Measurements from ENCODE around the gene LARGE1.

LARGE1 gene

DNA sequence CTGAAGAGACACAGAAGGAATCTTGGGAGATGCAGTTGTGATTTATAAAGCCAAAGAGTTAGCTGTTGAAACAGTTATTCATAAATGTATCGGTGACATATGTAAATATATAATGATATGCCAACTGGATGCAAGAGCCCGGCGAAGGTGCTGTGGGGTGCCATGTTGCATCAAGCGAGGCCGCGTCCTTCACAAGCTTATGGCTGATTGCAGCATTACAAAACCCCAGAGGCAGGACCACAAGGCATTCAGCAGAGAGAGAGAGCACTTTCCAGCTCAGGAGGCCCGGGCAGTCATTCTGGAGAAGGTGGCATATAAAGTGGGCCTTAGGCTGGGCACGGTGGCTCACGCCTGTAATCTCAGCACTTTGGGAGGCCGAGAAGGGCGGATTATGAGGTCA lies 65.6 kb downstream of the LARGE1 start:
- no peak overlapping the region for H4K91ac ChIP-seq (ENCODE audit: low read depth, low read length, poor library complexity)
- peak overlapping the region; percentile 73 for H3K18ac ChIP-seq (ENCODE audit: low read length)
- no peak for DNase-seq (ENCODE audit: low spot score)
- H3K9ac ChIP-seq (ENCODE audit: low read depth, low read length, poor library complexity), result peak overlapping the region; percentile 13
- H3K14ac ChIP-seq (ENCODE audit: low read length), result no peak overlapping the region
- no peak overlapping the region for H2BK120ac ChIP-seq (ENCODE audit: low read depth, low read length)
- peaks cover 3% of the 10 kb centered on the region for H3K79me1 ChIP-seq (ENCODE audit: low read depth, low read length)
- H3K9me3 ChIP-seq (replicated peaks in 1 of 2; ENCODE audit: control insufficient read depth in 2 of 2, insufficient read depth in 1 of 2, low read depth in 1 of 2, low read length in 2 of 2), result no peaks in the 10 kb centered on the region
- H3K4me3 ChIP-seq (ENCODE audit: low read length in 2 of 2), result no peak overlapping the region
- no peak overlapping the region for H3K4me2 ChIP-seq (ENCODE audit: insufficient read depth, low read length, poor library complexity, severe bottlenecking)
- H3K4ac ChIP-seq (ENCODE audit: low read length), result no peak overlapping the region
- no peaks in the 10 kb centered on the region for H3K36me3 ChIP-seq (replicated peaks in 1 of 2; ENCODE audit: control insufficient read depth in 2 of 2, insufficient read depth in 2 of 2, low read length in 2 of 2)
- H2BK12ac ChIP-seq (ENCODE audit: low read length), result no peak overlapping the region
- no peak overlapping the region for H2BK15ac ChIP-seq (ENCODE audit: low read length)
- no peak overlapping the region for H4K8ac ChIP-seq (ENCODE audit: low read depth, low read length)
- WGBS, 2 donors (ENCODE audit: extremely low coverage in 2 of 2, insufficient read length in 2 of 2, insufficient replicate concordance in 1 of 2), result no CpG with 5 or more reads among the region's 11 CpGs
- no peak overlapping the region for H2BK5ac ChIP-seq (ENCODE audit: low read length)
- H2AFZ ChIP-seq (ENCODE audit: low read length), result no peak overlapping the region
- H3K27me3 ChIP-seq (ENCODE audit: control insufficient read depth in 3 of 3, insufficient read depth in 3 of 3, low read depth in 1 of 3, low read length in 3 of 3), result no peaks in the 10 kb centered on the region
- H2AK5ac ChIP-seq (ENCODE audit: low read depth, low read length), result peak overlapping the region; percentile 48
- H3K23ac ChIP-seq (ENCODE audit: low read depth, low read length, poor library complexity), result no peak overlapping the region
- no peak overlapping the region for H3K27ac ChIP-seq (replicated peaks; ENCODE audit: low read length)
- peaks cover 7 to 9% of the 10 kb centered on the region in 2 donors for H3K4me1 ChIP-seq (ENCODE audit: control insufficient read depth in 2 of 2, insufficient read depth in 1 of 2, low read depth in 1 of 2, low read length in 2 of 2)

DNA sequence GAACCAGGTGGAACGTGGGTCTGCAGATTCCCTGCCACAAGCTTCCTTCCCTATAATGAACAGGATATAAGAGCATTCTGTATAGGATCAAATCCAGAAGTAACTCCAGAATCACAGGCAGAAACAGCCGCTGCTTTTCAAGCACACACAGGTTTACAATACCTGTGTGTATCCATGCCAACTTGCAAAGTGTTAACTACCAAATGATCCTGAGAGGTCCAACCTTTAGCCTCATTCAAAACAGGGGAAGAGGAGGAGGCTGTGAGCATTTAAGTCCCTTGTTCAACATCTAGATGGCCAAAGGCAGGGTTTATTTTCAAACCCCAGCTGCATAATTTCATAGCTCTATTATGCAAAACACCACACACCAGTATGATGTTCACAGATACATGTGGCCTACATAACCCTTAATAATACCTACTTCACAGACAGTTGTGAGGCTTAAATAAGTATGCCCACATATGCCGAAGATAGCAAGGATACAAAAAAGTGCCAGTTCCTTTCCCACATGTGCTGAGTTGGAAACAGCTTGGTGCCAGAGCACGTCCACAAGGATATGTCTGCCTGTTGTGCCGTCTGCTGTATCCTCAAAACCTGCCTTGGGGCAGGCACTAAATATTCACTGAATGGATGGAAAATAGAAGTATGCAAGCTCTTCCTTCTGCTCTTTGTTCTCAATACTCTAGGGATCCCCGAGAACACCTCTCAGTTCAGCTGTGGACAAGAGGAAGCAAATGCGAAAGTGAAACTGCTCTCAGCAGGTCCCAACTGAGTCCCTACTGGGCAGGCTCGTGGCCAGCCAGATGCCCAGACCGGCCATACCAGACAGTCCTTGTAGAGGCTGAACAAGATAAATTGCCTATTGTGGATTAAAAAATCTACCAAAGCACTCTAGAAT lies 66.8 kb downstream of the LARGE1 start:
- Histone ChIP-seq H3K36me3 (replicated peaks in 1 of 2; ENCODE audit: control insufficient read depth in 2 of 2, insufficient read depth in 2 of 2, low read length in 2 of 2) (no peaks in the 10 kb centered on the region), H3K27me3 (ENCODE audit: control insufficient read depth in 3 of 3, insufficient read depth in 3 of 3, low read depth in 1 of 3, low read length in 3 of 3) (no peaks in the 10 kb centered on the region), H3K4me2 (ENCODE audit: insufficient read depth, low read length, poor library complexity, severe bottlenecking) (no peak overlapping the region), H2BK15ac (ENCODE audit: low read length) (no peak overlapping the region), H3K9ac (ENCODE audit: low read depth, low read length, poor library complexity) (no peak overlapping the region), H3K9me3 (replicated peaks in 1 of 2; ENCODE audit: control insufficient read depth in 2 of 2, insufficient read depth in 1 of 2, low read depth in 1 of 2, low read length in 2 of 2) (no peaks in the 10 kb centered on the region), H3K79me1 (ENCODE audit: low read depth, low read length) (peaks cover 3% of the 10 kb centered on the region), H2BK120ac (ENCODE audit: low read depth, low read length) (no peak overlapping the region), H3K4ac (ENCODE audit: low read length) (no peak overlapping the region), H3K18ac (ENCODE audit: low read length) (no peak overlapping the region), H2AK5ac (ENCODE audit: low read depth, low read length) (no peak overlapping the region), H3K4me3 (ENCODE audit: low read length in 2 of 2) (peak overlapping the region in 1 of 2 donors; percentile 12), H3K23ac (ENCODE audit: low read depth, low read length, poor library complexity) (no peak overlapping the region), H2BK5ac (ENCODE audit: low read length) (no peak overlapping the region), H2AFZ (ENCODE audit: low read length) (peak overlapping the region; percentile 70), H2BK12ac (ENCODE audit: low read length) (no peak overlapping the region), H4K91ac (ENCODE audit: low read depth, low read length, poor library complexity) (no peak overlapping the region), H3K14ac (ENCODE audit: low read length) (no peak overlapping the region), H3K4me1 (ENCODE audit: control insufficient read depth in 2 of 2, insufficient read depth in 1 of 2, low read depth in 1 of 2, low read length in 2 of 2) (peaks cover 7 to 9% of the 10 kb centered on the region in 2 donors), H3K27ac (replicated peaks; ENCODE audit: low read length) (no peak overlapping the region), H4K8ac (ENCODE audit: low read depth, low read length) (no peak overlapping the region)
- no CpG with 5 or more reads among the region's 9 CpGs for WGBS, 2 donors (ENCODE audit: extremely low coverage in 2 of 2, insufficient read length in 2 of 2, insufficient replicate concordance in 1 of 2)
- DNase-seq (ENCODE audit: low spot score), result no peak

DNA sequence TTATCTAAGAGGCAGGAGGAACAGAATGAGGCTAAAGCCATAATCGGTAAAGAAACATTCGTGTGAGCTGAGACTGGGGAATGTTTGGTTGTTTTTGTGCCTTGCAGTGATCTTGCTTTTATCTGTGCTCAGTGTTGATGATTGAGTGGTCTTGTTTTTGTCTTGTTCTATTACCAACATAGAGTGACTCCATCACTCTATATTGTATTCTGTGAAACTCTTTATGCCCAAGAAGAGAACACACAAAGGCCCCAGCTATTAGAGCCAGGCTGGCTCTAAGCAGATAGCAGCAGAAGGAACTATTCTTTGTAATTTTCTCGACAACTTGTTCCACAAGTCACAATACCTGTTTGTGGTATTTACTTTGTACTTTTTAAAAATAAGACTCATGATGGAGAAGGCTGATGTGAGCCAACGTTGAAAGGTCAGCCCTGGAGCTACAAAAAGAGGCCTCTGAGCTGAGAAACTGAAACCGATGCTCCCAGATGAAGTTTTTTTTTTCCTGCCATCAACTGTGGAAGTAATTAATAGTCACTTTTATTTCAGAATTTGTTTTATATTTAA lies 68.4 kb downstream of the LARGE1 start:
- Histone ChIP-seq H4K8ac (ENCODE audit: low read depth, low read length) (no peak overlapping the region), H3K4me2 (ENCODE audit: insufficient read depth, low read length, poor library complexity, severe bottlenecking) (no peak overlapping the region), H2BK5ac (ENCODE audit: low read length) (no peak overlapping the region), H2BK12ac (ENCODE audit: low read length) (no peak overlapping the region), H3K4me3 (ENCODE audit: low read length in 2 of 2) (no peak overlapping the region), H3K9ac (ENCODE audit: low read depth, low read length, poor library complexity) (no peak overlapping the region), H3K79me1 (ENCODE audit: low read depth, low read length) (no peaks in the 10 kb centered on the region), H2BK120ac (ENCODE audit: low read depth, low read length) (no peak overlapping the region), H3K23ac (ENCODE audit: low read depth, low read length, poor library complexity) (no peak overlapping the region), H2AFZ (ENCODE audit: low read length) (no peak overlapping the region), H3K4ac (ENCODE audit: low read length) (no peak overlapping the region), H3K18ac (ENCODE audit: low read length) (no peak overlapping the region), H2BK15ac (ENCODE audit: low read length) (no peak overlapping the region), H3K36me3 (replicated peaks in 1 of 2; ENCODE audit: control insufficient read depth in 2 of 2, insufficient read depth in 2 of 2, low read length in 2 of 2) (no peaks in the 10 kb centered on the region), H2AK5ac (ENCODE audit: low read depth, low read length) (no peak overlapping the region), H3K4me1 (ENCODE audit: control insufficient read depth in 2 of 2, insufficient read depth in 1 of 2, low read depth in 1 of 2, low read length in 2 of 2) (peaks cover 7 to 11% of the 10 kb centered on the region in 2 donors), H3K9me3 (replicated peaks in 1 of 2; ENCODE audit: control insufficient read depth in 2 of 2, insufficient read depth in 1 of 2, low read depth in 1 of 2, low read length in 2 of 2) (no peaks in the 10 kb centered on the region), H3K27ac (replicated peaks; ENCODE audit: low read length) (no peak overlapping the region), H3K27me3 (ENCODE audit: control insufficient read depth in 3 of 3, insufficient read depth in 3 of 3, low read depth in 1 of 3, low read length in 3 of 3) (no peaks in the 10 kb centered on the region), H3K14ac (ENCODE audit: low read length) (no peak overlapping the region), H4K91ac (ENCODE audit: low read depth, low read length, poor library complexity) (no peak overlapping the region)
- DNase-seq (ENCODE audit: low spot score), result no peak
- WGBS, 2 donors (ENCODE audit: extremely low coverage in 2 of 2, insufficient read length in 2 of 2, insufficient replicate concordance in 1 of 2), result no CpG with 5 or more reads among the region's 5 CpGs

DNA sequence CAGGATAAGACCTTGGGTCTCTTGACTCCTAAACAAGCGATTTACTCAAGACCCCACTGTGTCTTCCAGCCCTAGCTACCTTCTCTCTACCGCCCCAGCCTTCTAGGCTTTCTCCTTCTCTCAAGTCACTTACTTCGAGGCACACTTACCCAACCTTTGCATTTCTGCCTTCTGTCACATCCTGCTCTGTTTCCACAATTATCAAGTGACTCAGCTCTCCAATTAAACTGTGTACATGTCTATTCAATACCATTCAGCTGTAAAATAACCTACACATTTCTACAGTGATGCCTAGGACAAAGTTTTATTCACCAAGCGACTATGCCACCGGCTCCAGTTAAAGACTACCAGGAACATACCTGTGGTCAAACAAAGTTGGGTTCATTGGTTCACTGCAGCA lies 69.0 kb downstream of the LARGE1 start:
- no peak overlapping the region for H3K9ac ChIP-seq (ENCODE audit: low read depth, low read length, poor library complexity)
- H3K27me3 ChIP-seq (ENCODE audit: control insufficient read depth in 3 of 3, insufficient read depth in 3 of 3, low read depth in 1 of 3, low read length in 3 of 3), result no peaks in the 10 kb centered on the region
- no peak overlapping the region for H4K8ac ChIP-seq (ENCODE audit: low read depth, low read length)
- no peak overlapping the region for H2AK5ac ChIP-seq (ENCODE audit: low read depth, low read length)
- H2BK15ac ChIP-seq (ENCODE audit: low read length), result no peak overlapping the region
- no peak overlapping the region for H3K18ac ChIP-seq (ENCODE audit: low read length)
- H3K4ac ChIP-seq (ENCODE audit: low read length), result no peak overlapping the region
- no peak overlapping the region for H4K91ac ChIP-seq (ENCODE audit: low read depth, low read length, poor library complexity)
- no peak overlapping the region for H2AFZ ChIP-seq (ENCODE audit: low read length)
- no peak overlapping the region for H2BK120ac ChIP-seq (ENCODE audit: low read depth, low read length)
- no peak overlapping the region for H2BK12ac ChIP-seq (ENCODE audit: low read length)
- H3K4me3 ChIP-seq (ENCODE audit: low read length in 2 of 2), result no peak overlapping the region
- DNase-seq (ENCODE audit: low spot score), result no peak
- peaks cover 7 to 11% of the 10 kb centered on the region in 2 donors for H3K4me1 ChIP-seq (ENCODE audit: control insufficient read depth in 2 of 2, insufficient read depth in 1 of 2, low read depth in 1 of 2, low read length in 2 of 2)
- no peaks in the 10 kb centered on the region for H3K36me3 ChIP-seq (replicated peaks in 1 of 2; ENCODE audit: control insufficient read depth in 2 of 2, insufficient read depth in 2 of 2, low read length in 2 of 2)
- H3K4me2 ChIP-seq (ENCODE audit: insufficient read depth, low read length, poor library complexity, severe bottlenecking), result no peak overlapping the region
- no peaks in the 10 kb centered on the region for H3K79me1 ChIP-seq (ENCODE audit: low read depth, low read length)
- H2BK5ac ChIP-seq (ENCODE audit: low read length), result no peak overlapping the region
- no peak overlapping the region for H3K23ac ChIP-seq (ENCODE audit: low read depth, low read length, poor library complexity)
- H3K27ac ChIP-seq (replicated peaks; ENCODE audit: low read length), result no peak overlapping the region
- no peak overlapping the region for H3K14ac ChIP-seq (ENCODE audit: low read length)
- no CpG with 5 or more reads among the region's 5 CpGs for WGBS, 2 donors (ENCODE audit: extremely low coverage in 2 of 2, insufficient read length in 2 of 2, insufficient replicate concordance in 1 of 2)
- H3K9me3 ChIP-seq (replicated peaks in 1 of 2; ENCODE audit: control insufficient read depth in 2 of 2, insufficient read depth in 1 of 2, low read depth in 1 of 2, low read length in 2 of 2), result no peaks in the 10 kb centered on the region
